GM12864 (cell line): ENCODE measurements around the gene FCRLB.

Experiments
- DNase-seq: peaks from one replicate; pipeline ENCODE4 v3.0.0-alpha.2; 2011; ENCODE audit warnings: low read depth
- H3K4me3 ChIP-seq: 2 replicates; pipeline ENCODE4 v1.5.1; 2011; ENCODE audit warnings: mild to moderate bottlenecking, low read depth, low read length, control low read depth
- CTCF ChIP-seq: IDR thresholded peaks from 2 replicates; pipeline ENCODE4 v1.5.1; 2011; ENCODE audit warnings: low read depth, mild to moderate bottlenecking, moderate library complexity, low read length, control low read depth, inconsistent platforms; ENCODE audit errors: missing control alignments

Gene FCRLB

DNA sequence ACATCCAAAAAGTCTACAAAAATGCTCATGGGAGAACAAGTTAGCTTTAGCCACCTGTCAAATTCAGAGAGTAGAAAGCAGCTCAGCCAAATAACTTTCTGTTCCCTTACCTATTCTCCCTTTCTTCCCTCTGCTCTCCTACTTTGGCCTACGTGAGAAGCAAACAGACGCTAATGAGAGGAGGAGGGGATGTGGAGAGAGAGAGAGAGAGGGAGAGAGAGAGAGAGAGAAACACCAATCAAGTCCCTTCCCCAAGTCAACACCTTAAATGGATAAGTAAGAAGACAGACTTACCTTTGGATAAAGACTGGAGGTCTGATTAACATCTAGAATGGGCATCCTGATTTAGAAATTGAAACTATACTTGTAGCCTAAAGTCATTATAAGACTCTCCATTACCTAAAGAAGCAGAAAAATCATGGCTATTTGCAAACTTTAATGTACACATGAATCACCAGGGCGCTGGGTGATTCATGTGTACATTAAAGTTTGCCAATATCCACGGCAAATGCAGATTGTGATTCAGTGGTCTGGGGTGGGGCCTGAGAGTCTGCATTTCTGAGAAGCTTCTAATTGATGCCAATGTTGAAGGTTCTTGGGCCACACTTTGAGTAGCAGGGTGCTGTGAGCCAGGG lies 15.1 kb downstream of the FCRLB start:
- no peak for TF ChIP-seq CTCF
- H3K4me3 ChIP-seq, result no peak overlapping the region
- DNase-seq, result no peak

- H3K4me3 ChIP-seq, result no peak overlapping the region
- DNase-seq, result no peak
- TF ChIP-seq CTCF, result no peak
Observed at GRCh38 chr1:161737625-161738024, 16.3 kb downstream of the FCRLB start.

DNA sequence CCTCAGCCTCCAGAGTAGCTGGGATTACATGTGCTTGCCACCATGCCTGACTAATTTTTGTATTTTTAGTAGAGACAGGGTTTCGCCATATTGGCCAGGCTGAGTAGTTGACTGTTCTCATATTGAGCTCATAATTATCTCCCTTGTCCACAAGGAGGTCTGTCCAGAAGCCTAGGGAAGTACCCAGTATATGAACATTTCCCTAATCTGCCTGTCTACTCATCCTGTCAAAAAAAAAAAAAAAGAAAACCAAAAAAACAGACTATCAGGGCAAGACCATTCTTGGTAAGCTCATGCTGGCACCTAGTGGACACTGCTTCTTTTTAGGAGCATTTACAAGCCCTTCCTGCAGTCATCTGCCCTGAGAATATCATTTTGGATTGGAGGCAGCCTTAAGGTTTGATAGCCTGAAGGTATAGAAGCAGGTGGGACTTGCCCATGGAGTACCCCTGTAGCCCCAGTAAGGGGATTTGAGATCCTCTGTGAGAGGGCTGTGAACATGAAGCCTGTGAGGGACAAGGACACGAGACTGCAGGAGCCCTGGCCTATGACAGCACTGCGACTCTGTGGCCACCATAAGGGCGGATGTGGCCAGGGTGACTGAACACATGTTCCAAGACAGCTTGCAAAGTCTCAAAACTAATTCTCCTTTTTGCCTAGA lies 17.4 kb downstream of the FCRLB start:
- peak; percentile 65 for TF ChIP-seq CTCF
- H3K4me3 ChIP-seq, result no peak overlapping the region
- DNase-seq, result peak; percentile 85

DNA sequence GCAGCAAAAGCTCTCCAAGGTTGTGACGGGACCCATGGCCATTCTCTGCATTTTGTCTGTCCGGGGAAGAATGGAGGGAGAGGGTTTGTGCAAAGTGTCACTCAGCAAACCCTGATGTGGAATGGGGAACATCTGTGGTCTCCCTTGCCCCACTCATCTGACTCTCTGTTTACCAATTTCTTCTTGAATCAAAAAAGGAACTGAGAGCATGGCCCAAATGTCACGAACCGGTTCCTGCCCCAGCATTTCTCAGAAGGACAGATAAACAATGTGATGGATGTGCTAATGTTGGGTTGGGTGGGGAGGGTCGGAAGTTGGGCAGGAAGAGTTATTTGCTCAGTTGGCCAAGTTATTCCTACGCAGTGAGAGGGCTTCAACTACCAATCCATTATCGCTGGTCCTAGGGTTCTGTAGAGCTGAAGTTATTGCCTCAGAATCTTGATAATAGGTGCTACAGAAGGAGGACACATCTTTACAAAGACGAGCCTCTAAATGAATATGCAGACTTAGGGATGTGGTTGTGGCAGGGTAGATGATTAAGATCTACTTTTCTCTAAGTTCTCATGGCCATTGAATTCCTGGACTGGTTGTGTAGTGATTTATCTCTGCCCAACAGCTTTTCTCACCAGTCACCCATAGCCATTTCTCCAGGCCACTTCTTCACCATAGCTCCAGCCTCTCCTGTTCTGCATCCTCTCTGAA lies 18.7 kb downstream of the FCRLB start:
- TF ChIP-seq CTCF, result no peak
- peak; percentile 82 for DNase-seq
- no peak overlapping the region for H3K4me3 ChIP-seq

DNA sequence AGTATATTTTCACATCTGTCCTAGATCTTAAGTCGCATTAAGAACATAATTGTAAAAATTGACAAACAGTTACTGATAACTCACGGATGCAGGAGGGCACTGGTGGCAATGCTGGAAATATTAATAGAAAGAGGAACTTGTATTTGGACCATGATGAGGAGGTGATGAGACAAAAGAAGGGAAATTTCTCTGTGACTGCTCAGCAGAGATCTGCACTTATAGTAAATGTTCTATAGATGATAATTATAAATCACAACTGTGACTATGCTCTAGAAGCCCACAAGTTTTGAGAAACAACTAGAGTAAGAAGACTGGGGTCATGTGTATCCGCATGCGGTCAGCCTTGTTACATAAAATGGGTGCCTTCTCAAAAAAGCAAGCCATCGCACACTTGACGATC lies 19.6 kb downstream of the FCRLB start:
- no peak for TF ChIP-seq CTCF
- no peak for DNase-seq
- no peak overlapping the region for H3K4me3 ChIP-seq

- TF ChIP-seq CTCF, result no peak
- no peak for DNase-seq
- H3K4me3 ChIP-seq, result no peak overlapping the region
Observed at GRCh38 chr1:161743231-161743630, 21.9 kb downstream of the FCRLB start.

DNA sequence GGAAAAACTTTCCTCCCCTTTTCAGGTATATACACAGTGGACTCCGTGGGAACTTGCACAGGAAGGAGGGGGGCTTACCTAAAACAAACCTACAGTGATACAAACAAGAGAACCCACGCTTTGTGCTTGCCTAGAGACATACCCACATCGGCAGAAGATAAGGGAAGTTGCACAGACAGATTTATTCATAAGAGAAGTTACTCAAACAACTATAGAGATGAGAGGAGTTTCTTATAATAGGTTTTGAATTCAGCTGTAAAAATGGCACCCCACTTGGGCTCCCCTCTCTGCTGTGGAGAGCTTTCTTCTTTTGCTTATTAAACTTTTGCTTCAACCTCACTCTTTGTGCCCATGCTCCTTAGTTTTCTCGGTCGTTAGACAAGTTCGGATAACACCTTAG lies 26.5 kb downstream of the FCRLB start:
- no peak for DNase-seq
- TF ChIP-seq CTCF, result no peak

More for the DNA sequence above, 26.5 kb downstream of the FCRLB start:
- H3K4me3 ChIP-seq, result peak overlapping the region; percentile 23
